ENCODE results near the gene VSIG8.

The VSIG8 gene

DNA sequence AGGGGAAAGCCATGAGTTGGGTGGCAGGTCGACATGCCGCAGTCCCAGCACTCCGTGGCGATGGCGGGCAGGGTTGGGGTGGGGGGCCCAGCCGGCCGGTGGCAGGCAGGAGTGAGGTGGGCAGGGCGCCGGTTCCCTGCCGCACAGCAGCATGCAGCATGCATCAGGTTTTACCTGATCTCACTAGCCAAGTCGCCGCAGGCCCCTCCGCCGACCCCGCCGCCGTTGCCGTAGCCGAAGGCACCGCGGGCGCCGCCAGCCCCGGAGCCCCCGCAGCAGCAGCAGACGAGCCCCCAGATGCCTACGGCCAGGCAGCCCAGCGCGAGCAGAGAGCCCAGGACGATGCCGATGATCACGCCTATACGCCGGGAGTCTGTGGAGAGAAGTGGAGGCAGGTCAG is 6.7 kb downstream of the VSIG8 start:
- no peaks in the 10 kb centered on the region for H3K27me3 Mint-ChIP-seq
- H3K4me1 Mint-ChIP-seq (ENCODE audit: low read depth) = peaks cover 21% of the 10 kb centered on the region
- H3K9me3 Mint-ChIP-seq = no peaks in the 10 kb centered on the region
- H3K36me3 Mint-ChIP-seq (ENCODE audit: low read depth) = no peaks in the 10 kb centered on the region
- H3K4me3 Mint-ChIP-seq = no peak overlapping the region
- no peak for DNase-seq
- no peak overlapping the region for H3K27ac Mint-ChIP-seq

GRCh38 chr1:159854693-159855192 is 7.7 kb downstream of the VSIG8 start:
- Mint-ChIP-seq H3K36me3 (ENCODE audit: low read depth) (no peaks in the 10 kb centered on the region), H3K9me3 (no peaks in the 10 kb centered on the region), H3K4me1 (ENCODE audit: low read depth) (peaks cover 25% of the 10 kb centered on the region), H3K27me3 (no peaks in the 10 kb centered on the region), H3K4me3 (peak overlapping the region; percentile 81), H3K27ac (peak overlapping the region; percentile 70)
- peak; percentile 87 for DNase-seq

- no peak for DNase-seq
- Mint-ChIP-seq H3K36me3 (ENCODE audit: low read depth) (no peaks in the 10 kb centered on the region), H3K27ac (no peak overlapping the region), H3K27me3 (no peaks in the 10 kb centered on the region), H3K4me3 (peak overlapping the region; percentile 77), H3K4me1 (ENCODE audit: low read depth) (peaks cover 26% of the 10 kb centered on the region), H3K9me3 (no peaks in the 10 kb centered on the region)
These were observed 8.3 kb downstream of the VSIG8 start for GRCh38 chr1:159854116-159854692.

GRCh38 chr1:159853417-159854115 is 8.9 kb downstream of the VSIG8 start:
- H3K36me3 Mint-ChIP-seq (ENCODE audit: low read depth) = no peaks in the 10 kb centered on the region
- DNase-seq = no peak

DNA sequence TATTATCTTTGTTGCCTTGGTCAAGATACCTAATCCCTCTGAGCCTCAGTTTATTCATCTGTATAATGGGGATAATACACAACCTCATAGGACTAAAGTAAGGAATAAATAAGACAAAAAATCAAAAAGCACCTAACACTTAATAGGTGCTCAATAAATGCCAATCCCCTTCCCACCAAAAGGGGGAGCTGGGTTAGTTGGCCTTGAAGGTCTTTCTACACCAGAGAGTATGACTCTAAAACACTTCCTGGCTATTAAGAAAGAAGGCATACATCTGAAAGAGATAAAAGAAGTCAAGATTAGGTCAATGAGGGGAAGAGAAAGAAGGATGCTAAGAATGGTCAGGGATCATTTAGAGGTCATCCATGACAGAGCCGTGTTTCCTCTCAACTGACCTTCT is 11.1 kb downstream of the VSIG8 start:
- DNase-seq = no peak
- Mint-ChIP-seq H3K36me3 (ENCODE audit: low read depth) (no peaks in the 10 kb centered on the region), H3K27me3 (no peaks in the 10 kb centered on the region), H3K9me3 (no peaks in the 10 kb centered on the region), H3K27ac (no peak overlapping the region), H3K4me3 (no peak overlapping the region), H3K4me1 (ENCODE audit: low read depth) (peaks cover 22% of the 10 kb centered on the region)

More at GRCh38 chr1:159853417-159854115, 8.9 kb downstream of the VSIG8 start:
- Mint-ChIP-seq H3K9me3 (no peaks in the 10 kb centered on the region), H3K27ac (no peak overlapping the region), H3K27me3 (no peaks in the 10 kb centered on the region), H3K4me3 (peak overlapping the region; percentile 77), H3K4me1 (ENCODE audit: low read depth) (peaks cover 26% of the 10 kb centered on the region)

- Mint-ChIP-seq H3K4me3 (no peak overlapping the region), H3K9me3 (no peaks in the 10 kb centered on the region), H3K4me1 (ENCODE audit: low read depth) (peaks cover 16% of the 10 kb centered on the region), H3K36me3 (ENCODE audit: low read depth) (no peaks in the 10 kb centered on the region), H3K27me3 (no peaks in the 10 kb centered on the region), H3K27ac (no peak overlapping the region)
- no peak for DNase-seq
These were observed 12.7 kb downstream of the VSIG8 start for GRCh38 chr1:159849626-159850366.

DNA sequence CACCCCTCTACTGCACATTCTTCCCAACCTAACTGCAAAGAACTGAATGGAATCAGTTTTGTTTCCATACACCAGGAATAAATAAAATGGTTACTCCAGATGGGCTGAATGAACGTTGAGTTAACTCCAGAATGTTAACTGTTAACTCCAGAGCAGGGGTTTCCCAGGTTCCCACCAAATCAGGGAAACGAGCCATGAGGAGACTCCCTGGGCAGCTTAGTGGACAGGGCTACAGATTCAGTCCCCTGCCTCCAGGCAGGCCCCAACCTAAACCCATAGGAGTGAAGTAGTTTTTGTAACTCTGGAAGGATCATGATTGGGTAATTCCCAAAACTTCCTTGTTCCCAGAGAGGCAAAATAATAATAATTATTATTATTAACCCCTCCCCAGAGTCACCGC is 14.1 kb downstream of the VSIG8 start:
- no peak overlapping the region for H3K27ac Mint-ChIP-seq
- peaks cover 10% of the 10 kb centered on the region for H3K4me1 Mint-ChIP-seq (ENCODE audit: low read depth)
- no peak overlapping the region for H3K4me3 Mint-ChIP-seq
- H3K27me3 Mint-ChIP-seq = no peaks in the 10 kb centered on the region
- DNase-seq = no peak
- H3K36me3 Mint-ChIP-seq (ENCODE audit: low read depth) = no peaks in the 10 kb centered on the region
- H3K9me3 Mint-ChIP-seq = no peaks in the 10 kb centered on the region

DNA sequence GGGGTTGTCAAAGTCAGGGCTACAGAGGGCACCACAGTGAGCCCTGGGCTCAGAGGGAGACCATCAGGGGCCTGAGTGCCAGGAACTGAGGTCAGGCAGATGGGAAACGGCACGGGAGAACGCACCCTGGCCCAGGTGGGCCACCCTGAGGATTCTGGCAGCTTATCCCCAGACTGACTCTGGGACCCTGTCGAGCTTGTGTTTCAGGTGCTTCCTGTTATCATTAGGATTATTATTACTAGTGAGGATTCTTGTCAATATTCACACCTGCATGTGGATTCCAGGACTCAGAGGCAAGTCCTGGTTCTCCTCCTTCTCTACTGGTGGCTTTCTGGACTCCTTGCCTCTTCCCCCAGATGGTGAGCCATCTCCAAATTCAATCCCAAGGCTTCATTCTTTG is 15.2 kb downstream of the VSIG8 start:
- H3K27ac Mint-ChIP-seq = no peak overlapping the region
- H3K9me3 Mint-ChIP-seq = no peaks in the 10 kb centered on the region
- H3K27me3 Mint-ChIP-seq = no peaks in the 10 kb centered on the region
- no peaks in the 10 kb centered on the region for H3K36me3 Mint-ChIP-seq (ENCODE audit: low read depth)
- no peak overlapping the region for H3K4me3 Mint-ChIP-seq
- peaks cover 6% of the 10 kb centered on the region for H3K4me1 Mint-ChIP-seq (ENCODE audit: low read depth)
- no peak for DNase-seq

- H3K36me3 Mint-ChIP-seq (ENCODE audit: low read depth) = no peaks in the 10 kb centered on the region
- DNase-seq = no peak
- no peaks in the 10 kb centered on the region for H3K27me3 Mint-ChIP-seq
- H3K4me3 Mint-ChIP-seq = no peak overlapping the region
- H3K27ac Mint-ChIP-seq = no peak overlapping the region
- H3K9me3 Mint-ChIP-seq = no peaks in the 10 kb centered on the region
- H3K4me1 Mint-ChIP-seq (ENCODE audit: low read depth) = peaks cover 5% of the 10 kb centered on the region
These were observed 16.5 kb downstream of the VSIG8 start for GRCh38 chr1:159845751-159846629.

GRCh38 chr1:159843459-159843858 is 19.0 kb downstream of the VSIG8 start:
- Mint-ChIP-seq H3K4me1 (ENCODE audit: low read depth) (peaks cover 13% of the 10 kb centered on the region), H3K27me3 (no peaks in the 10 kb centered on the region), H3K9me3 (no peaks in the 10 kb centered on the region), H3K36me3 (ENCODE audit: low read depth) (no peaks in the 10 kb centered on the region), H3K4me3 (no peak overlapping the region), H3K27ac (no peak overlapping the region)
- no peak for DNase-seq

DNA sequence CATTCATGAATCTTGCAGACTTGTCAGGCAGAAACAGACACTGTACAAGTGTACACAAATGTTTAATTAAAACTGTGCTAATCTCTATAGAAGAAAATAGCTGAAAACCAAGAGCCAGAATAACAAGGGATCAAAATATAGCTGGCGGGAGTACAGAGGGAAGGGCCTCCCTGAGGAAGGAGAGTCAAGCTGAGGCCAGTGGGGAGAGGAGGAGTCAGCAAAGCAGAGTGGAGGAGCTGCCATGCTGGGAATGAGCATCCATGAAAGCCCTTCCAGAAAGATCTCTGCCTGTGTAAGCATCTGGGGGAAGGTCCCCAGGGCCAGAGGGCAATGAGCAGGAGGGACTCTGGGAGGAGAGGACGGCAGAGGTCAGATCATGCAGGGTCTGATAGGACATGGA is 20.7 kb downstream of the VSIG8 start:
- no peak for DNase-seq
- peaks cover 16% of the 10 kb centered on the region for H3K4me1 Mint-ChIP-seq (ENCODE audit: low read depth)
- no peaks in the 10 kb centered on the region for H3K36me3 Mint-ChIP-seq (ENCODE audit: low read depth)
- H3K27ac Mint-ChIP-seq = no peak overlapping the region
- no peaks in the 10 kb centered on the region for H3K27me3 Mint-ChIP-seq
- H3K9me3 Mint-ChIP-seq = no peaks in the 10 kb centered on the region
- no peak overlapping the region for H3K4me3 Mint-ChIP-seq

GRCh38 chr1:159839116-159839849 is 23.2 kb downstream of the VSIG8 start:
- H3K4me1 Mint-ChIP-seq (ENCODE audit: low read depth) = peaks cover 16% of the 10 kb centered on the region
- no peaks in the 10 kb centered on the region for H3K27me3 Mint-ChIP-seq
- H3K9me3 Mint-ChIP-seq = no peaks in the 10 kb centered on the region
- no peak for DNase-seq
- no peak overlapping the region for H3K4me3 Mint-ChIP-seq
- peaks cover 2% of the 10 kb centered on the region for H3K36me3 Mint-ChIP-seq (ENCODE audit: low read depth)
- H3K27ac Mint-ChIP-seq = peak overlapping the region; percentile 62

GRCh38 chr1:159838715-159839114 is 23.7 kb downstream of the VSIG8 start:
- Mint-ChIP-seq H3K4me3 (no peak overlapping the region), H3K36me3 (ENCODE audit: low read depth) (peaks cover 2% of the 10 kb centered on the region), H3K4me1 (ENCODE audit: low read depth) (peaks cover 16% of the 10 kb centered on the region), H3K27me3 (no peaks in the 10 kb centered on the region), H3K9me3 (no peaks in the 10 kb centered on the region), H3K27ac (peak overlapping the region; percentile 62)
- DNase-seq = no peak
